GM12878 (cell line): ENCODE results near the gene RFPL2. TPM values are rescaled to one million over a fixed set of nuclear protein-coding genes. Genes with fewer than 3 reads are reported as not detected.

Experiments used
- ATAC-seq: fragments of 200-7000 bp; cut with Tn5 transposase; 3 replicates; pipeline ENCODE4 v1.9.1; 2020; ENCODE audit warnings: mild to moderate bottlenecking, moderate library complexity
- BruUV-seq: library from RNA; stranded (reverse); fragments of 400-500 nt; replicated peaks from 2 replicates; lab custom pipeline; 2021; lab: Mats Ljungman, UMichigan
- CTCF ChIA-PET: fragments of 300-600 bp; sonication (Branson Sonifier 250); formaldehyde crosslinking; extraction: SDS; loops from one replicate; lab custom pipeline; 2021; ENCODE audit warnings: inconsistent platforms; lab: Yijun Ruan, JAX
- POLR2A ChIA-PET: fragments of 350-600 bp; formaldehyde crosslinking; extraction: SDS; loops from one replicate; lab custom pipeline; 2021; ENCODE audit warnings: inconsistent platforms; lab: Charles Lee
- RAD21 ChIA-PET: fragments of 300-600 bp; sonication (Branson Sonifier 250); formaldehyde crosslinking; loops from one replicate; lab custom pipeline; 2023; ENCODE audit warnings: antibody characterized with exemption; ENCODE audit not compliant: unreplicated experiment; lab: Charles Lee
- SMC1A ChIA-PET: fragments of 300-600 bp; sonication (Branson Sonifier 250); formaldehyde crosslinking; loops from one replicate; lab custom pipeline; 2023; ENCODE audit not compliant: unreplicated experiment, uncharacterized antibody; lab: Charles Lee
- DNase-seq: peaks from one replicate; pipeline ENCODE4 v3.0.0-alpha.2; 2011; ENCODE audit warnings: low read depth, low spot score
- FAIRE-seq: peaks from 3 replicates; lab custom pipeline; 2011; peaks lifted over from hg19 to GRCh38; lab: Jason Lieb, UNC
- H2AFZ ChIP-seq: 2 replicates; pipeline ENCODE4 v1.6.0; 2011; ENCODE audit warnings: low read depth, low read length, control low read depth; ENCODE audit not compliant: control insufficient read depth
- H3K27ac ChIP-seq: 2 replicates; pipeline ENCODE4 v1.5.1; 2011; ENCODE audit warnings: control low read depth; ENCODE audit not compliant: control insufficient read depth, insufficient read depth
- H3K27me3 ChIP-seq, 2 experiments: replicated peaks in 1 of 2; 2 replicates each; pipeline versions ENCODE4 v1.6.0 to v1.6.1; 2011; ENCODE audit warnings: low read length in 1 of 2; ENCODE audit not compliant: control insufficient read depth in 2 of 2, insufficient read depth in 2 of 2
- H3K36me3 ChIP-seq, 2 experiments: 2 replicates each; pipeline ENCODE4 v1.5.1; 2011; ENCODE audit warnings: low read length in 1 of 2; ENCODE audit not compliant: control insufficient read depth in 2 of 2, insufficient read depth in 2 of 2
- H3K4me1 ChIP-seq: 2 replicates; pipeline ENCODE4 v1.6.1; 2011; ENCODE audit warnings: mild to moderate bottlenecking, low read length, moderate library complexity, mixed read lengths; ENCODE audit not compliant: control insufficient read depth, insufficient read depth
- H3K4me2 ChIP-seq: 2 replicates; pipeline ENCODE4 v1.6.0; 2011; ENCODE audit warnings: control low read depth; ENCODE audit not compliant: control insufficient read depth, insufficient read depth
- H3K4me3 ChIP-seq: fragments of 200-600 bp; sonication (generic); 2 replicates; pipeline ENCODE4 v1.5.1; 2016
- H3K79me2 ChIP-seq: 2 replicates; pipeline ENCODE4 v1.6.0; 2011; ENCODE audit warnings: low read length; ENCODE audit not compliant: control insufficient read depth, insufficient read depth
- H3K9ac ChIP-seq: 2 replicates; pipeline ENCODE4 v1.8.0; 2011; ENCODE audit warnings: low read length, control low read depth, mixed read lengths; ENCODE audit not compliant: control insufficient read depth, insufficient read depth
- H3K9me3 ChIP-seq: replicated peaks from 3 replicates; pipeline ENCODE4 v1.5.1; 2011; ENCODE audit warnings: mild to moderate bottlenecking, low read length; ENCODE audit not compliant: control insufficient read depth, insufficient read depth
- H4K20me1 ChIP-seq: 2 replicates; pipeline ENCODE4 v1.6.0; 2011; ENCODE audit not compliant: control insufficient read depth, insufficient read depth
- ASH2L ChIP-seq: fragments of 300-600, 200-600 bp; sonication (generic); IDR thresholded peaks from 2 replicates; pipeline ENCODE4 v1.6.1; 2017; ENCODE audit warnings: low read depth, mild to moderate bottlenecking, borderline replicate concordance
- ATF7 ChIP-seq: fragments of 450-650 bp; IDR thresholded peaks from 2 replicates; pipeline ENCODE4 v1.6.1; 2016; ENCODE audit warnings: low read depth, mild to moderate bottlenecking
- CEBPB ChIP-seq, 2 experiments: fragments of 150-350 bp in 1 of 2; IDR thresholded peaks; 2 replicates each; pipeline ENCODE4 v1.6.1; 2012 to 2014; ENCODE audit warnings: low read depth in 2 of 2, low read length in 2 of 2, borderline replicate concordance in 1 of 2, inconsistent platforms in 1 of 2
- CREB1 ChIP-seq: IDR thresholded peaks from 2 replicates; pipeline ENCODE4 v1.6.1; 2012; ENCODE audit warnings: low read depth, mild to moderate bottlenecking, inconsistent platforms
- EGR1 ChIP-seq, 2 experiments: IDR thresholded peaks; 1 replicate in 1 of 2; 2 replicates in 1 of 2; pipeline ENCODE4 v1.6.1; 2011 to 2012; ENCODE audit warnings: low read depth in 2 of 2, low read length in 2 of 2, borderline replicate concordance in 1 of 2, mild to moderate bottlenecking in 1 of 2, moderate library complexity in 1 of 2
- EP300 ChIP-seq, 2 experiments: fragments of 150-350 bp in 1 of 2; IDR thresholded peaks; 2 replicates each; pipeline ENCODE4 v1.6.1; 2011 to 2012; ENCODE audit warnings: low read depth in 2 of 2, low read length in 2 of 2, borderline replicate concordance in 1 of 2, improper control_type of control experiment in 1 of 2, inconsistent platforms in 1 of 2; ENCODE audit not compliant: control insufficient read depth in 1 of 2
- ETV6 ChIP-seq, 2 experiments: fragments of 450-650 bp in 1 of 2; IDR thresholded peaks in 1 of 2; conservative IDR thresholded peaks in 1 of 2; 2 replicates each; pipeline ENCODE4 v1.6.1; 2014; ENCODE audit warnings: antibody characterized with exemption in 1 of 2, borderline replicate concordance in 1 of 2, low read depth in 1 of 2, mild to moderate bottlenecking in 1 of 2, moderate library complexity in 1 of 2
- EZH2 ChIP-seq: IDR thresholded peaks from 2 replicates; pipeline ENCODE4 v1.6.1; 2012; ENCODE audit warnings: low read depth, mild to moderate bottlenecking, control low read depth, inconsistent platforms, low read length, borderline replicate concordance; ENCODE audit not compliant: control insufficient read depth
- HCFC1 ChIP-seq: fragments of 150-350 bp; IDR thresholded peaks from 2 replicates; pipeline ENCODE4 v1.6.1; 2014; ENCODE audit warnings: low read length
- NFYB ChIP-seq: IDR thresholded peaks from 2 replicates; pipeline ENCODE4 v1.6.1; 2011; ENCODE audit warnings: low read depth, mild to moderate bottlenecking, low read length, improper control_type of control experiment, moderate library complexity; ENCODE audit not compliant: insufficient read depth
- NR2C1 ChIP-seq: fragments of 450-650 bp; IDR thresholded peaks from 2 replicates; pipeline ENCODE4 v1.6.1; 2017; ENCODE audit warnings: antibody characterized with exemption, mild to moderate bottlenecking, moderate library complexity
- POU2F2 ChIP-seq: IDR thresholded peaks from 3 replicates; pipeline ENCODE4 v1.6.1; 2011; ENCODE audit warnings: low read depth, mild to moderate bottlenecking, low read length, borderline replicate concordance
- RELA ChIP-seq: fragments of 450-650 bp; IDR thresholded peaks from 2 replicates; pipeline ENCODE4 v1.8.0; 2014; ENCODE audit warnings: borderline replicate concordance; ENCODE audit not compliant: partially characterized antibody
- SMC3 ChIP-seq: IDR thresholded peaks from 2 replicates; pipeline ENCODE4 v1.6.1; 2011; ENCODE audit warnings: low read length, improper control_type of control experiment, borderline replicate concordance
- STAT1 ChIP-seq: fragments of 450-650 bp; conservative IDR thresholded peaks from 2 replicates; pipeline ENCODE4 v1.6.1; 2014; ENCODE audit warnings: antibody characterized with exemption, mild to moderate bottlenecking
- SUZ12 ChIP-seq: fragments of 200-600 bp; sonication (generic); IDR thresholded peaks from one replicate; pipeline ENCODE4 v1.6.1; 2018; ENCODE audit warnings: antibody characterized with exemption, mild to moderate bottlenecking; ENCODE audit not compliant: unreplicated experiment
- TBL1XR1 ChIP-seq: IDR thresholded peaks from 2 replicates; pipeline ENCODE4 v1.6.1; 2012; ENCODE audit warnings: low read depth, low read length, improper control_type of control experiment
- TCF12 ChIP-seq: IDR thresholded peaks from 2 replicates; pipeline ENCODE4 v1.6.1; 2011; ENCODE audit warnings: low read depth, mild to moderate bottlenecking, low read length
- TCF7 ChIP-seq: IDR thresholded peaks from 2 replicates; pipeline ENCODE4 v1.6.1; 2014; ENCODE audit warnings: antibody characterized with exemption, borderline replicate concordance
- WGBS: methylation state at CpG from one replicate; pipeline ENCODE4 v1.1.6; 2016; ENCODE audit warnings: low lambda C conversion rate; ENCODE audit not compliant: insufficient replicate concordance, insufficient coverage; ENCODE audit errors: missing lambda C conversion rate; 5-methylcytosine and 5-hydroxymethylcytosine counted together
- in situ Hi-C: fragments of 300-500 bp; cut with MboI; formaldehyde crosslinking; loops from 9 replicates; pipeline ENCODE4 v1.14.3; 2018; ENCODE audit warnings: mixed read lengths
- intact Hi-C: fragments of 100-400 bp; cut with micrococcal nuclease; formaldehyde crosslinking; loops from one replicate; pipeline ENCODE4 v1.14.2; 2022; ENCODE audit not compliant: unreplicated experiment
- polyA plus RNA-seq, 11 experiments: library from polyadenylated mRNA; depleted of rRNA in 4 of 11; unstranded in 6 of 11; stranded (reverse) in 5 of 11; fragments of >200 nt; fragmentation: Nextera tagmentation in 4 of 11; fragmentation: Illumina TruSeq in 1 of 11; extraction: Ambion mirVana in 4 of 11; extraction: Trizol in 1 of 11; gene quantifications; 1 replicate in 1 of 11; 2 replicates in 10 of 11; pipeline versions ENCODE4 v1.2.1 to v1.2.3, GENCODE V29; 2011 to 2016; ENCODE audit warnings: inconsistent platforms in 2 of 11, missing spikeins in 2 of 11, low read depth in 1 of 11
- total RNA-seq, 4 experiments: library from RNA; depleted of rRNA in 3 of 4; stranded (reverse); fragments of >200 nt in 3 of 4; fragmentation: Illumina TruSeq in 1 of 4; extraction: Trizol in 1 of 4; gene quantifications; 2 replicates each; pipeline versions ENCODE4 v1.2.1 to v1.2.3, GENCODE V29; 2013 to 2021
- TF ChIP-seq, protein P1 (sequence below): fragments of 450-650 bp; formaldehyde crosslinking; IDR thresholded peaks from 2 replicates; pipeline ENCODE4 v1.4.0; 2022; ENCODE audit warnings: mild to moderate bottlenecking, moderate library complexity
- TF ChIP-seq, protein P2 (sequence below): fragments of 450-650 bp; IDR thresholded peaks from 2 replicates; pipeline ENCODE4 v1.6.1; 2014; ENCODE audit warnings: mild to moderate bottlenecking

Gene RFPL2
- total and polyA plus RNA-seq, 10 of the 15 experiments (the other 5 are each of a cell fraction or from before 2014, with no cell fraction given), result not detected

GRCh38 chr22:32236970-32237369 lies 32.1 kb upstream of the RFPL2 start (continued):
- TF ChIP-seq, protein P1, sequence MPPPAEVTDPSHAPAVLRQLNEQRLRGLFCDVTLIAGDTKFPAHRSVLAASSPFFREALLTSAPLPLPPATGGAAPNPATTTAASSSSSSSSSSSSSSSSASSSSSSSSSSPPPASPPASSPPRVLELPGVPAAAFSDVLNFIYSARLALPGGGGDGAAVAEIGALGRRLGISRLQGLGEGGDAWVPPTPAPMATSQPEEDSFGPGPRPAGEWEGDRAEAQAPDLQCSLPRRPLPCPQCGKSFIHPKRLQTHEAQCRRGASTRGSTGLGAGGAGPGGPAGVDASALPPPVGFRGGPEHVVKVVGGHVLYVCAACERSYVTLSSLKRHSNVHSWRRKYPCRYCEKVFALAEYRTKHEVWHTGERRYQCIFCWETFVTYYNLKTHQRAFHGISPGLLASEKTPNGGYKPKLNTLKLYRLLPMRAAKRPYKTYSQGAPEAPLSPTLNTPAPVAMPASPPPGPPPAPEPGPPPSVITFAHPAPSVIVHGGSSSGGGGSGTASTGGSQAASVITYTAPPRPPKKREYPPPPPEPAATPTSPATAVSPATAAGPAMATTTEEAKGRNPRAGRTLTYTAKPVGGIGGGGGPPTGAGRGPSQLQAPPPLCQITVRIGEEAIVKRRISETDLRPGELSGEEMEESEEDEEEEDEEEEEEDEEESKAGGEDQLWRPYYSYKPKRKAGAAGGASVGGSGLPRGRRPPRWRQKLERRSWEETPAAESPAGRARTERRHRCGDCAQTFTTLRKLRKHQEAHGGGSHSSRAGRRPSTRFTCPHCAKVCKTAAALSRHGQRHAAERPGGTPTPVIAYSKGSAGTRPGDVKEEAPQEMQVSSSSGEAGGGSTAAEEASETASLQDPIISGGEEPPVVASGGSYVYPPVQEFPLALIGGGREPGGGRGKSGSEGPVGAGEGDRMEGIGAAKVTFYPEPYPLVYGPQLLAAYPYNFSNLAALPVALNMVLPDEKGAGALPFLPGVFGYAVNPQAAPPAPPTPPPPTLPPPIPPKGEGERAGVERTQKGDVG (CRISPR knock-in tag), result no peak
- no peak for TF ChIP-seq TCF7
- TF ChIP-seq, protein P2, sequence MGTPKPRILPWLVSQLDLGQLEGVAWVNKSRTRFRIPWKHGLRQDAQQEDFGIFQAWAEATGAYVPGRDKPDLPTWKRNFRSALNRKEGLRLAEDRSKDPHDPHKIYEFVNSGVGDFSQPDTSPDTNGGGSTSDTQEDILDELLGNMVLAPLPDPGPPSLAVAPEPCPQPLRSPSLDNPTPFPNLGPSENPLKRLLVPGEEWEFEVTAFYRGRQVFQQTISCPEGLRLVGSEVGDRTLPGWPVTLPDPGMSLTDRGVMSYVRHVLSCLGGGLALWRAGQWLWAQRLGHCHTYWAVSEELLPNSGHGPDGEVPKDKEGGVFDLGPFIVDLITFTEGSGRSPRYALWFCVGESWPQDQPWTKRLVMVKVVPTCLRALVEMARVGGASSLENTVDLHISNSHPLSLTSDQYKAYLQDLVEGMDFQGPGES, result no peak
- no peak for TF ChIP-seq TBL1XR1
- no peak for TF ChIP-seq SMC3
- no peak for TF ChIP-seq ASH2L
- TF ChIP-seq RELA, result no peak
- TF ChIP-seq POU2F2, result no peak

DNA sequence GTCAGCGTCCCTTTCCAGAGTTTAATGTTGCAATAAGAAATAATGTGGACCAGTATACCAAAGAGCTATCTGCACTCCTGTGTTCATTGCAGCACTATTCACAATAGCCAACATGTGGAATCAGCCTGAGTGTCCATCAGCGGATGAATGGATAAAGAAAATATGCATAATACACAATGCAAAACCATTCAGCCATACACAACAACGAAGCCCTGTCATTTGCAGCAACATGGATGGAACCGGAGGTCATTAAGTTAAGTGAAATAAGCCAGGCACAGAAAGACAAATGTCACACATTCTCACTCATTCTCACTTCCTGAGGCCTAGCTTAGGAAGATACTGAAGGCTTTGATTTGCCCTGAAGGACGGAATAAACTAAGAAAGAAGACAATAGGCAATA lies 28.2 kb upstream of the RFPL2 start:
- ChIA-PET POLR2A (no interaction called here), SMC1A (no interaction called here), CTCF (no interaction called here), RAD21 (no interaction called here)
- no peak for FAIRE-seq
- Histone ChIP-seq H3K9ac (no peak overlapping the region), H3K4me3 (no peak overlapping the region), H4K20me1 (no peaks in the 10 kb centered on the region), H3K27me3 (peaks cover 0 to 2% of the 10 kb centered on the region in 2 experiments; a peak in 2 of 4 replicates), H3K9me3 (no peaks in the 10 kb centered on the region), H3K4me1 (no peaks in the 10 kb centered on the region), H3K79me2 (no peaks in the 10 kb centered on the region), H3K27ac (no peak overlapping the region), H2AFZ (no peak overlapping the region), H3K4me2 (no peak overlapping the region), H3K36me3 (no peaks in the 10 kb centered on the region)
- 22% methylated on average over 5 of the region's 5 CpGs for WGBS
- in situ Hi-C loops (no loop called here), intact Hi-C loops (no loop called here)
- no peak for DNase-seq
- no TSS peak for BruUV-seq
- no peak for ATAC-seq
- TF ChIP-seq NFYB (no peak), ATF7 (no peak), EP300 (IDR thresholded peaks at IDR 0.05; ENCODE audit: borderline replicate concordance in 1 of 2, control insufficient read depth in 1 of 2, low read depth in 2 of 2, low read length in 2 of 2) (no peak), SUZ12 (no peak), STAT1 (no peak), HCFC1 (no peak), NR2C1 (no peak), CEBPB (IDR thresholded peaks at IDR 0.05; ENCODE audit: borderline replicate concordance in 1 of 2, low read depth in 2 of 2, low read length in 2 of 2) (no peak), EZH2 (no peak), ETV6 (conservative IDR thresholded peaks at IDR 0.05 in 1 of 2, IDR thresholded peaks at IDR 0.05 in 1 of 2; ENCODE audit: borderline replicate concordance in 1 of 2, low read depth in 1 of 2) (no peak), CREB1 (no peak), TCF12 (no peak), EGR1 (IDR thresholded peaks at IDR 0.05; ENCODE audit: borderline replicate concordance in 1 of 2, low read depth in 2 of 2, low read length in 2 of 2) (no peak)
